Erythroblast (primary cell): Measurements from ENCODE around the gene CDHR3.
A peak's percentile ranks its signal among the peaks of the same experiment; 100 is the strongest.

Source experiments
- DNase-seq, 2 experiments: peaks; one replicate each; lab custom pipeline; 2025; lab: John Stamatoyannopoulos, UW
- GATA1 ChIP-seq: IDR thresholded peaks from 2 replicates; pipeline ENCODE4 v1.6.1; 2011; ENCODE audit warnings: low read depth, mild to moderate bottlenecking, control low read depth, low read length, moderate library complexity
- POLR2A ChIP-seq: IDR thresholded peaks from 2 replicates; pipeline ENCODE4 v1.6.1; 2011; ENCODE audit warnings: mild to moderate bottlenecking, low read length

CDHR3 gene

GRCh38 chr7:106070201-106070551, 107.1 kb downstream of the CDHR3 start:
- TF ChIP-seq POLR2A (no peak), GATA1 (no peak)
- no peak for DNase-seq

DNA sequence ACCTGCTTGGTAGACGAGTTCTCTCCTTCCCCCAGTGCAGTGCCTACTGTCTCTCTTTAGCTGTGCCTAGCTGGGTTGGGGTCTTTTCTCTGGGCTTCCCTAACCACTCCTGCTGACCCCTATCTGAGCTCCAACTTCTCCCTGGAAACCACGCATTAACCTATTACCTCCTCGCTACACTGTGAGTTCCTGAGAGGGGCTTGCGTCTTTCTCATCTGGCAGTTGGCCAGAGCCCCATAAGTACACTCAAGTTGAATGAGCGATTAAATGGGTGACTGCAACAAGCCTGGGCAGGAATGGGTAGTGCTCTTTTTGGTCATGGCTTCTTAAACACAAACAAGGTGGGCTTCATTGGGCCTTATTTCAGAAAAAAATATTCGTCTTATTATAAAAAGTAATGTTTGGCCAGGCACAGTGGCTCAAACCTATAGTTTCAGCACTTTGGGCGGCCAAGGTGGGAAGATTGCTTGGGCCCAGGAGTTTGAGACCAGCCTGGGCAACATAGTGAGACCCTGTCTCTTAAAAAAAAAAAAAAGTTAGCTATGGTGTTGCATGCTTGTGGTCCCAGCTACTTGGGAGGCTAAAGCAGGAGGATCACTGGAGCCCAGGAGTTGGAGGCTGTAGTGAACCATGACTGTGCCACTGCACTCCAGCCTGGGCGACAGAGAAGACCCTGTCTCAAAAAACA, 107.6 kb downstream of the CDHR3 start:
- no peak for TF ChIP-seq POLR2A
- TF ChIP-seq GATA1: no peak
- no peak for DNase-seq

GRCh38 chr7:106071356-106071998, 108.4 kb downstream of the CDHR3 start:
- DNase-seq: no peak
- TF ChIP-seq POLR2A (no peak), GATA1 (no peak)

- DNase-seq: peak; percentile 76 to 81
- TF ChIP-seq GATA1 (no peak), POLR2A (no peak)
These were observed 109.1 kb downstream of the CDHR3 start for GRCh38 chr7:106071999-106072714.

- DNase-seq: no peak
- TF ChIP-seq POLR2A (no peak), GATA1 (no peak)
These were observed 109.6 kb downstream of the CDHR3 start for GRCh38 chr7:106072715-106073091.

DNA sequence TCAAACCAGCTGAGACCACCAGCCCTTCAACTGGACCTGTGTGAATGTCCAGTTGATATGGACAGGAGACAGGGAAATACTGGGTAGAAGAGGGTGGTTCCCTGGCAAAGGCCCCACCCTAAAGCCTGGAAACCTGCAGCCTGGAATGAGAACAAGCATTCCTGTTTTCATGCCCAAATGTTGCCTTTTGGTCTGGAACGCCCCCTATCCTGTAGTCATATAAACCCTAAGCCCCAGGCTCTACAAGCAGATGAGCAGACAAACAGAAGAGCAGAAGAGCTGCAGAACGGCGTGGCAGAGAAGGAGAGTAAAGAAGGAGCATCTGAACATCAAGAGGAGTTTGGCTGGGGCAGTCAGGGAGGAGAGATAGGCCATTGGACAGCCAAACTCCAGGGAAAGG, 110.6 kb downstream of the CDHR3 start:
- TF ChIP-seq GATA1 (no peak), POLR2A (no peak)
- no peak for DNase-seq

GRCh38 chr7:106074257-106074656, 111.2 kb downstream of the CDHR3 start:
- TF ChIP-seq POLR2A (no peak), GATA1 (no peak)
- DNase-seq: no peak

GRCh38 chr7:106075937-106076336, 112.9 kb downstream of the CDHR3 start:
- DNase-seq: no peak
- no peak for TF ChIP-seq POLR2A

GRCh38 chr7:106076537-106076936, 113.5 kb downstream of the CDHR3 start:
- DNase-seq: no peak
- TF ChIP-seq GATA1: no peak
- TF ChIP-seq POLR2A: no peak

GRCh38 chr7:106080300-106080987, 117.4 kb downstream of the CDHR3 start:
- DNase-seq: no peak
- TF ChIP-seq POLR2A (no peak), GATA1 (no peak)

- TF ChIP-seq GATA1 (no peak), POLR2A (no peak)
- DNase-seq: no peak
These were observed 119.2 kb downstream of the CDHR3 start for GRCh38 chr7:106082087-106082854.
